ENCODE results near the gene HRAS.

DNA sequence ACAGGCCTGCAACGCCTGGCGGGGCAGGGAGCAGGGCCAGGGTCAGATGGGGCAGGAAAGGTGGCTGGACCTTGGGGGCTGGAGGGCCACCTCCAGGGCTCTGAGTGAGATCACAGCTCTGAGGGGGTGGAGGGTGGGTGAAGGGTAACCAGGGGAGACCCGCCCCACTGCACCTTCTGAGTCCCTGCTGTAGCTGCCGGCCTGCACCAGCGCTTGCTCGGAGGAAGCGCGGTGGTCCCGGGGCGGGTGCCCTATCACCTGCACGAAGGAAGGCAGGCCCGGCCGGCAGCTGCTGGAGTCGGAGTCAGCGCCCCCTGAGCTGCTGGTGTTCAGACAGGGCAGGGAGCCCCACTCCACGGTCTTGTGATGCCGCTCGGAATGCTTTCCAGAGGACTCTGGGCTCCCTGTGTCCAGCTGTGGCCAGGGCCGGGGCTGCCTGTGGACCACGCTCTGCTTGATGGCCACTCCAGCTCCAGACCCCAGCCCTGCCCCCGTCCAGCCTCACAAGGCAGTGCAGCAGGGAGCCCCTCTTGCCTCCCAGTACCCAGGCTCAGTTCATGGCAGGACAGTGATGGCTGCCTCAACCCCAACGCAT, 21.4 kb upstream of the HRAS start:
- TF ChIP-seq CREB1 (IDR thresholded peaks at IDR 0.05; ENCODE audit: low read depth), result no peak
- TF ChIP-seq IKZF1 (conservative IDR thresholded peaks at IDR 0.05), result no peak
- TF ChIP-seq, protein P1, sequence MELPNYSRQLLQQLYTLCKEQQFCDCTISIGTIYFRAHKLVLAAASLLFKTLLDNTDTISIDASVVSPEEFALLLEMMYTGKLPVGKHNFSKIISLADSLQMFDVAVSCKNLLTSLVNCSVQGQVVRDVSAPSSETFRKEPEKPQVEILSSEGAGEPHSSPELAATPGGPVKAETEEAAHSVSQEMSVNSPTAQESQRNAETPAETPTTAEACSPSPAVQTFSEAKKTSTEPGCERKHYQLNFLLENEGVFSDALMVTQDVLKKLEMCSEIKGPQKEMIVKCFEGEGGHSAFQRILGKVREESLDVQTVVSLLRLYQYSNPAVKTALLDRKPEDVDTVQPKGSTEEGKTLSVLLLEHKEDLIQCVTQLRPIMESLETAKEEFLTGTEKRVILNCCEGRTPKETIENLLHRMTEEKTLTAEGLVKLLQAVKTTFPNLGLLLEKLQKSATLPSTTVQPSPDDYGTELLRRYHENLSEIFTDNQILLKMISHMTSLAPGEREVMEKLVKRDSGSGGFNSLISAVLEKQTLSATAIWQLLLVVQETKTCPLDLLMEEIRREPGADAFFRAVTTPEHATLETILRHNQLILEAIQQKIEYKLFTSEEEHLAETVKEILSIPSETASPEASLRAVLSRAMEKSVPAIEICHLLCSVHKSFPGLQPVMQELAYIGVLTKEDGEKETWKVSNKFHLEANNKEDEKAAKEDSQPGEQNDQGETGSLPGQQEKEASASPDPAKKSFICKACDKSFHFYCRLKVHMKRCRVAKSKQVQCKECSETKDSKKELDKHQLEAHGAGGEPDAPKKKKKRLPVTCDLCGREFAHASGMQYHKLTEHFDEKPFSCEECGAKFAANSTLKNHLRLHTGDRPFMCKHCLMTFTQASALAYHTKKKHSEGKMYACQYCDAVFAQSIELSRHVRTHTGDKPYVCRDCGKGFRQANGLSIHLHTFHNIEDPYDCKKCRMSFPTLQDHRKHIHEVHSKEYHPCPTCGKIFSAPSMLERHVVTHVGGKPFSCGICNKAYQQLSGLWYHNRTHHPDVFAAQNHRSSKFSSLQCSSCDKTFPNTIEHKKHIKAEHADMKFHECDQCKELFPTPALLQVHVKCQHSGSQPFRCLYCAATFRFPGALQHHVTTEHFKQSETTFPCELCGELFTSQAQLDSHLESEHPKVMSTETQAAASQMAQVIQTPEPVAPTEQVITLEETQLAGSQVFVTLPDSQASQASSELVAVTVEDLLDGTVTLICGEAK (IDR thresholded peaks at IDR 0.05; ENCODE audit: borderline replicate concordance), result no peak
